Epithelial cell of proximal tubule (primary cell): ENCODE measurements around the gene LMOD2. TPM values are rescaled to one million over a fixed set of nuclear protein-coding genes. Genes with fewer than 3 reads are reported as not detected.

Experiments used
- DNase-seq: peaks from one replicate; pipeline ENCODE4 v3.0.0-alpha.2; 2011; ENCODE audit warnings: low read depth
- H3K4me3 ChIP-seq: 2 replicates; pipeline ENCODE4 v1.5.1; 2011; ENCODE audit warnings: low read depth, mild to moderate bottlenecking, low read length
- CTCF ChIP-seq: conservative IDR thresholded peaks from 2 replicates; pipeline ENCODE4 v1.5.1; 2012; ENCODE audit warnings: low read depth, mild to moderate bottlenecking, low read length
- total RNA-seq: library from RNA; depleted of rRNA; stranded (reverse); fragments of >200 nt; gene quantifications from 2 replicates; pipeline ENCODE4 v1.2.3, GENCODE V29; 2015

The LMOD2 gene
- total RNA-seq, 1 donor from 2014 or later = not detected

GRCh38 chr7:123677061-123677715, 21.5 kb downstream of the LMOD2 start:
- no peak for DNase-seq
- TF ChIP-seq CTCF = no peak
- H3K4me3 ChIP-seq = no peak overlapping the region

- TF ChIP-seq CTCF = no peak
- no peak overlapping the region for H3K4me3 ChIP-seq
- no peak for DNase-seq
These were observed 23.9 kb downstream of the LMOD2 start for GRCh38 chr7:123679614-123680013.

- no peak for DNase-seq
- TF ChIP-seq CTCF = no peak
These were observed 24.9 kb downstream of the LMOD2 start for GRCh38 chr7:123680580-123680979.

GRCh38 chr7:123681561-123681960, 25.9 kb downstream of the LMOD2 start:
- no peak overlapping the region for H3K4me3 ChIP-seq
- TF ChIP-seq CTCF = no peak
- DNase-seq = no peak

More at GRCh38 chr7:123680580-123680979, 24.9 kb downstream of the LMOD2 start:
- no peak overlapping the region for H3K4me3 ChIP-seq

GRCh38 chr7:123682690-123683089, 27.0 kb downstream of the LMOD2 start:
- peak; percentile 32 for DNase-seq
- TF ChIP-seq CTCF = peak; percentile 64
- H3K4me3 ChIP-seq = no peak overlapping the region

GRCh38 chr7:123687161-123687560, 31.5 kb downstream of the LMOD2 start:
- no peak for DNase-seq
- TF ChIP-seq CTCF = no peak
- no peak overlapping the region for H3K4me3 ChIP-seq

GRCh38 chr7:123687727-123688126, 32.1 kb downstream of the LMOD2 start:
- no peak for TF ChIP-seq CTCF

More at GRCh38 chr7:123687727-123688126, 32.1 kb downstream of the LMOD2 start:
- no peak overlapping the region for H3K4me3 ChIP-seq
- no peak for DNase-seq
